ENCODE measurements around the gene SLC4A7. TPM values are rescaled to one million over a fixed set of nuclear protein-coding genes. Genes with fewer than 3 reads are reported as not detected.

The SLC4A7 gene
- total and polyA plus RNA-seq, 9 of the 15 experiments (the other 6 are each of a cell fraction or from before 2014, with no cell fraction given): 1.7 to 13.6 (median 8.0) TPM

DNA sequence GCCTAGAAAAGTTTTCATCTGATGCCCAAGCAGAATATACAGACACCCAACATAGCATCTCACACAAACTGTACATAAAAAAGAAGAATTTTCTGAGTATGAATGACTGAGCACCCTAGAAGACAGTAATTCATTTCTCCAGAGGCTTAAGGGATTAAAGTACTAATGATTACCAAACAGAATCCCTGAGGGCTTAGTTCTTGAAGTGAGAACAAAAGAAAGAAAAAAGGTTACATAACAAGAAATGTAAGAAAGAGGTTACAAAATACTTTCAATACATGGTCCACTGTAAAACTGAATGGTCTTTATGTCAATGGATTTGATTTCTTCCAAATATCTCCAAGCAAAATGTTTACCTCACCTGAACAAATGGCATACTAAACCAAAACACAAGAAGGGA, 105.9 kb downstream of the SLC4A7 start:
- Histone ChIP-seq H3K9ac (ENCODE audit: insufficient read depth in 1 of 2, low read depth in 2 of 2, low read length in 2 of 2) (no peak overlapping the region), H3K4me2 (ENCODE audit: insufficient read depth, low read length) (no peak overlapping the region), H3K4me1 (replicated peaks in 1 of 2; ENCODE audit: control insufficient read depth in 2 of 2, insufficient read depth in 2 of 2, low read length in 2 of 2) (no peaks in the 10 kb centered on the region), H3K27ac (ENCODE audit: extremely low read depth, low read depth, low read length) (no peak overlapping the region), H3K79me2 (ENCODE audit: control insufficient read depth, insufficient read depth, low read length) (no peaks in the 10 kb centered on the region), H2AFZ (ENCODE audit: low read depth, low read length) (no peak overlapping the region), H3K9me3 (replicated peaks; ENCODE audit: control insufficient read depth, insufficient read depth, low read depth, low read length) (no peaks in the 10 kb centered on the region), H3K27me3 (ENCODE audit: control insufficient read depth in 2 of 2, insufficient read depth in 2 of 2, low read length in 2 of 2) (no peaks in the 10 kb centered on the region), H3K36me3 (ENCODE audit: control insufficient read depth, insufficient read depth, low read length) (no peaks in the 10 kb centered on the region), H4K20me1 (replicated peaks; ENCODE audit: control insufficient read depth, insufficient read depth, low read length) (no peaks in the 10 kb centered on the region), H3K4me3 (no peak overlapping the region), H3K9me1 (ENCODE audit: control insufficient read depth, insufficient read depth, low read length) (no peaks in the 10 kb centered on the region)
- DNase-seq (ENCODE audit: extremely low read depth in 1 of 4, low spot score in 3 of 4) (no peak), FAIRE-seq (no peak), ATAC-seq (no peak)
- in situ Hi-C loops (cut with MboI) (no loop called here), intact Hi-C loops (cut with micrococcal nuclease) (no loop called here)
- ChIA-PET CTCF (ENCODE audit: low intra/inter-chr PET ratio) (no interaction called here), POLR2A (no interaction called here)
- no TSS peak for BruUV-seq (replicated peaks)
- TF ChIP-seq ZBTB17 (CRISPR knock-in tag; IDR thresholded peaks at IDR 0.05): no peak
- no peak for TF ChIP-seq CCNT2 (IDR thresholded peaks at IDR 0.05; ENCODE audit: borderline replicate concordance, extremely low read depth, insufficient read length, low read depth, low read length)
- TF ChIP-seq NFIC (IDR thresholded peaks at IDR 0.05): no peak
- no peak for TF ChIP-seq ZNF436 (CRISPR knock-in tag; IDR thresholded peaks at IDR 0.05)
- no peak for TF ChIP-seq TARDBP (IDR thresholded peaks at IDR 0.05)
- no peak for TF ChIP-seq RBM25 (IDR thresholded peaks at IDR 0.05; ENCODE audit: low read depth, low read length, severe bottlenecking)
- TF ChIP-seq, protein P1, sequence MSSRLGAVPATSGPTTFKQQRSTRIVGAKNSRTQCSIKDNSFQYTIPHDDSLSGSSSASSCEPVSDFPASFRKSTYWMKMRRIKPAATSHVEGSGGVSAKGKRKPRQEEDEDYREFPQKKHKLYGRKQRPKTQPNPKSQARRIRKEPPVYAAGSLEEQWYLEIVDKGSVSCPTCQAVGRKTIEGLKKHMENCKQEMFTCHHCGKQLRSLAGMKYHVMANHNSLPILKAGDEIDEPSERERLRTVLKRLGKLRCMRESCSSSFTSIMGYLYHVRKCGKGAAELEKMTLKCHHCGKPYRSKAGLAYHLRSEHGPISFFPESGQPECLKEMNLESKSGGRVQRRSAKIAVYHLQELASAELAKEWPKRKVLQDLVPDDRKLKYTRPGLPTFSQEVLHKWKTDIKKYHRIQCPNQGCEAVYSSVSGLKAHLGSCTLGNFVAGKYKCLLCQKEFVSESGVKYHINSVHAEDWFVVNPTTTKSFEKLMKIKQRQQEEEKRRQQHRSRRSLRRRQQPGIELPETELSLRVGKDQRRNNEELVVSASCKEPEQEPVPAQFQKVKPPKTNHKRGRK (tag; IDR thresholded peaks at IDR 0.05): no peak
- TF ChIP-seq KLF16 (IDR thresholded peaks at IDR 0.05): no peak
- no peak for TF ChIP-seq ZNF124 (CRISPR knock-in tag; IDR thresholded peaks at IDR 0.05)
- no peak for TF ChIP-seq ELF2 (CRISPR knock-in tag; IDR thresholded peaks at IDR 0.05)
- TF ChIP-seq, protein P2, sequence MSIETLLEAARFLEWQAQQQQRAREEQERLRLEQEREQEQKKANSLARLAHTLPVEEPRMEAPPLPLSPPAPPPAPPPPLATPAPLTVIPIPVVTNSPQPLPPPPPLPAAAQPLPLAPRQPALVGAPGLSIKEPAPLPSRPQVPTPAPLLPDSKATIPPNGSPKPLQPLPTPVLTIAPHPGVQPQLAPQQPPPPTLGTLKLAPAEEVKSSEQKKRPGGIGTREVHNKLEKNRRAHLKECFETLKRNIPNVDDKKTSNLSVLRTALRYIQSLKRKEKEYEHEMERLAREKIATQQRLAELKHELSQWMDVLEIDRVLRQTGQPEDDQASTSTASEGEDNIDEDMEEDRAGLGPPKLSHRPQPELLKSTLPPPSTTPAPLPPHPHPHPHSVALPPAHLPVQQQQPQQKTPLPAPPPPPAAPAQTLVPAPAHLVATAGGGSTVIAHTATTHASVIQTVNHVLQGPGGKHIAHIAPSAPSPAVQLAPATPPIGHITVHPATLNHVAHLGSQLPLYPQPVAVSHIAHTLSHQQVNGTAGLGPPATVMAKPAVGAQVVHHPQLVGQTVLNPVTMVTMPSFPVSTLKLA (conservative IDR thresholded peaks at IDR 0.05): no peak
- no peak for TF ChIP-seq NFE2L1 (tag; IDR thresholded peaks at IDR 0.05; ENCODE audit: borderline replicate concordance, low read depth)
